GM21786 (cell line): ENCODE results near the gene SEC23IP.

ENCODE experiments used
- ATAC-seq: cut with Tn5 transposase; IDR thresholded peaks from one replicate; pipeline ENCODE4 v1.9.1; 2021; ENCODE audit not compliant: unreplicated experiment

The SEC23IP gene

GRCh38 chr10:119933179-119933578 is 40.6 kb downstream of the SEC23IP start:
- no peak for ATAC-seq

- no peak for ATAC-seq
Measured at GRCh38 chr10:119940487-119940886, 48.0 kb downstream of the SEC23IP start.

GRCh38 chr10:119942973-119943372 is 50.4 kb downstream of the SEC23IP start:
- no peak for ATAC-seq

- no peak for ATAC-seq
Measured at GRCh38 chr10:119945805-119946204, 53.3 kb downstream of the SEC23IP start.

- ATAC-seq = no peak
Measured at GRCh38 chr10:119947300-119947699, 54.8 kb downstream of the SEC23IP start.

GRCh38 chr10:119957451-119957850 is 64.9 kb downstream of the SEC23IP start:
- ATAC-seq = no peak

GRCh38 chr10:119962837-119963236 is 70.3 kb downstream of the SEC23IP start:
- ATAC-seq = no peak

- no peak for ATAC-seq
Measured at GRCh38 chr10:119967066-119967465, 74.5 kb downstream of the SEC23IP start.

- ATAC-seq = no peak
Measured at GRCh38 chr10:119969609-119970008, 77.1 kb downstream of the SEC23IP start.

- ATAC-seq = no peak
Measured at GRCh38 chr10:119970107-119970506, 77.6 kb downstream of the SEC23IP start.

GRCh38 chr10:119970963-119971362 is 78.4 kb downstream of the SEC23IP start:
- ATAC-seq = no peak

GRCh38 chr10:119973281-119973680 is 80.8 kb downstream of the SEC23IP start:
- no peak for ATAC-seq

- ATAC-seq = no peak
Measured at GRCh38 chr10:119976421-119976820, 83.9 kb downstream of the SEC23IP start.

GRCh38 chr10:119980956-119981750 is 88.6 kb downstream of the SEC23IP start:
- ATAC-seq = no peak

- no peak for ATAC-seq
Measured at GRCh38 chr10:119981826-119982225, 89.3 kb downstream of the SEC23IP start.

GRCh38 chr10:119988333-119988732 is 95.8 kb downstream of the SEC23IP start:
- ATAC-seq = no peak

- ATAC-seq = no peak
Measured at GRCh38 chr10:119989966-119990365, 97.4 kb downstream of the SEC23IP start.

GRCh38 chr10:119991066-119991465 is 98.5 kb downstream of the SEC23IP start:
- no peak for ATAC-seq

- no peak for ATAC-seq
Measured at GRCh38 chr10:119991816-119992215, 99.3 kb downstream of the SEC23IP start.
